SH-SY5Y (cell line): ENCODE results near the gene ECE1.

Source experiments
- GATA2 ChIP-seq: IDR thresholded peaks from 2 replicates; pipeline ENCODE4 v1.6.1; 2011; ENCODE audit warnings: mild to moderate bottlenecking, low read depth, low read length
- GATA3 ChIP-seq: IDR thresholded peaks from 2 replicates; pipeline ENCODE4 v1.6.1; 2011; ENCODE audit warnings: low read depth, mild to moderate bottlenecking, low read length, moderate library complexity

DNA sequence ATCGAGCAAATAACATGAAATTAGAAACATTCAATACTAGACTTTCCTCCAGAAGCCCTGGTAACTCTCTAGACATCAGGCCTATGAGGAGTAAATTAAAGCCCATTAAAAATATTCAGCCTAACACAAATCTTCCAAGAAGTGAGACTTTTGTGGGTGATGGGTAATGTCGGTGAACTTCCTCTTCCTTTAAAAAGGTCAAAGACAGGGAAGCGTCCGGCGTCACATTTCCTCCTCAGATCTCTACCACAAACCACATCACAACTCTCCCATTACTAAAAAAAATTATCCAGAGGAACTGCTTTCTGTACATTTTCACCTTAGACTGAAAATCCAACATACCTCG is 115.0 kb downstream of the ECE1 start:
- TF ChIP-seq GATA2 (no peak), GATA3 (no peak)
